ENCODE measurements around the gene CHP2. TPM values are rescaled to one million over a fixed set of nuclear protein-coding genes. Genes with fewer than 3 reads are reported as not detected.

The CHP2 gene
- total RNA-seq, 1 experiment from 2014 or later: 1.4 TPM

DNA sequence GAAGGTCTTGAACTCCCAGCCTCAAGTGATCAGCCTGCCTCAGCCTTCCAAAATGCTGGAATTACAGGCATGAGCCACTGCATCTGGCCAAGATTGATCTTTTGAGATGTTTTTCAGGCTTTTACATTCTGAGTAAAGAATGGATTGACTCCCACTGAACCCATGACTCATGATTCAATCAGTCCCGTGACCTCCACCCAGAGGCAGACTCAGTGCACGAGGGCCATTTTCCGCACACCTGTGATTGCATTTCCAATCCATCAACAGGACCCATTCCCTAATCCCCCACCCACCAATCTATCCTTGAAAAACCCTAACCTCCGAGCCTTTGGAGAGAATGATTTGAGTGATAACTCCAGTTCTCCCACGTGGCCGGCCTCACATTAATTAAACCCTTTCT, 40.6 kb downstream of the CHP2 start:
- no peak overlapping the region for H2BK5ac ChIP-seq (ENCODE audit: insufficient read length, low read length)
- H3K27ac ChIP-seq (ENCODE audit: insufficient read length, low read depth, low read length): no peak overlapping the region
- H4K5ac ChIP-seq (ENCODE audit: insufficient read length, low read depth, low read length): no peak overlapping the region
- H3K9me3 ChIP-seq (ENCODE audit: control insufficient read depth, low read depth, low read length): no peaks in the 10 kb centered on the region
- TF ChIP-seq, protein P1, sequence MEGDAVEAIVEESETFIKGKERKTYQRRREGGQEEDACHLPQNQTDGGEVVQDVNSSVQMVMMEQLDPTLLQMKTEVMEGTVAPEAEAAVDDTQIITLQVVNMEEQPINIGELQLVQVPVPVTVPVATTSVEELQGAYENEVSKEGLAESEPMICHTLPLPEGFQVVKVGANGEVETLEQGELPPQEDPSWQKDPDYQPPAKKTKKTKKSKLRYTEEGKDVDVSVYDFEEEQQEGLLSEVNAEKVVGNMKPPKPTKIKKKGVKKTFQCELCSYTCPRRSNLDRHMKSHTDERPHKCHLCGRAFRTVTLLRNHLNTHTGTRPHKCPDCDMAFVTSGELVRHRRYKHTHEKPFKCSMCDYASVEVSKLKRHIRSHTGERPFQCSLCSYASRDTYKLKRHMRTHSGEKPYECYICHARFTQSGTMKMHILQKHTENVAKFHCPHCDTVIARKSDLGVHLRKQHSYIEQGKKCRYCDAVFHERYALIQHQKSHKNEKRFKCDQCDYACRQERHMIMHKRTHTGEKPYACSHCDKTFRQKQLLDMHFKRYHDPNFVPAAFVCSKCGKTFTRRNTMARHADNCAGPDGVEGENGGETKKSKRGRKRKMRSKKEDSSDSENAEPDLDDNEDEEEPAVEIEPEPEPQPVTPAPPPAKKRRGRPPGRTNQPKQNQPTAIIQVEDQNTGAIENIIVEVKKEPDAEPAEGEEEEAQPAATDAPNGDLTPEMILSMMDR (conservative IDR thresholded peaks at IDR 0.05): no peak
- H4K8ac ChIP-seq (replicated peaks; ENCODE audit: insufficient read length, low read depth, low read length): no peak overlapping the region
- H3K27me3 ChIP-seq (ENCODE audit: insufficient read depth, low read length): no peaks in the 10 kb centered on the region
- H4K20me1 ChIP-seq (ENCODE audit: control insufficient read depth, insufficient read depth, insufficient read length): no peaks in the 10 kb centered on the region
- no peaks in the 10 kb centered on the region; a peak in 1 of 5 replicates for H3K9me3 Mint-ChIP-seq
- H3K79me2 ChIP-seq (ENCODE audit: insufficient read depth, low read length): no peaks in the 10 kb centered on the region
- peak overlapping the region in 1 of 3 experiments; percentile 27; a peak in 1 of 7 replicates for H3K27ac Mint-ChIP-seq
- no peaks in the 10 kb centered on the region for H3K27me3 Mint-ChIP-seq (ENCODE audit: low read depth)
- H3K4me1 ChIP-seq (ENCODE audit: insufficient read depth, low read length): peaks cover 4% of the 10 kb centered on the region; the same call in 1 of the 2 replicates
- no peak overlapping the region for H2AK5ac ChIP-seq (ENCODE audit: insufficient read length, low read length)
- no peaks in the 10 kb centered on the region for H3K36me3 Mint-ChIP-seq (ENCODE audit: insufficient read depth in 1 of 3, low read depth in 3 of 3)
- no peak overlapping the region for H3K4ac ChIP-seq (ENCODE audit: low read depth, low read length)
- no peak overlapping the region for H2BK15ac ChIP-seq (ENCODE audit: low read depth, low read length)
- no peak for DNase-seq
- no peak overlapping the region for H3K14ac ChIP-seq (ENCODE audit: insufficient read depth, low read length)
- H3T11ph ChIP-seq (ENCODE audit: low read length): no peak overlapping the region
- H3K23ac ChIP-seq (ENCODE audit: insufficient read length, low read depth, low read length): no peak overlapping the region
- H2BK20ac ChIP-seq (ENCODE audit: low read depth, low read length, poor library complexity, severe bottlenecking): no peak overlapping the region
- no CpG with 5 or more reads among the region's 6 CpGs for WGBS (ENCODE audit: extremely low coverage, insufficient read length, low lambda C conversion rate)
- H2BK120ac ChIP-seq (ENCODE audit: low read depth, low read length, poor library complexity, severe bottlenecking): no peak overlapping the region
- H3K18ac ChIP-seq (ENCODE audit: insufficient read length, low read depth, low read length): no peak overlapping the region
- H2BK12ac ChIP-seq (ENCODE audit: insufficient read length, low read depth, low read length): no peak overlapping the region
- peaks cover 22 to 25% of the 10 kb centered on the region in 2 experiments for H3K4me1 Mint-ChIP-seq
- H3K23me2 ChIP-seq (ENCODE audit: insufficient read length, low read depth, low read length, poor library complexity, severe bottlenecking): no peaks in the 10 kb centered on the region
- no peak overlapping the region for H2AFZ ChIP-seq (ENCODE audit: low read length)
- H3K9ac ChIP-seq (ENCODE audit: extremely low read depth, insufficient read length, low read length): no peak overlapping the region
- no peak overlapping the region for H3K4me2 ChIP-seq (ENCODE audit: insufficient read depth, insufficient read length, low read length)
- no peaks in the 10 kb centered on the region for H3K79me1 ChIP-seq (ENCODE audit: insufficient read depth, low read depth, low read length, poor library complexity, severe bottlenecking)
- no peak overlapping the region for H3K56ac ChIP-seq (ENCODE audit: insufficient read length, low read depth, low read length)
- H4K91ac ChIP-seq (ENCODE audit: insufficient read length, low read depth, low read length): no peak overlapping the region
- no peak overlapping the region for H3K4me3 Mint-ChIP-seq
